Lower leg skin (tissue), 3 donors: ENCODE results near the gene SMC4.

ENCODE experiments used
- CTCF ChIP-seq, 3 donors: fragments of 450-650 bp; IDR thresholded peaks; one replicate each; pipeline ENCODE4 v1.5.1; 2016; ENCODE audit warnings: antibody characterized with exemption in 3 of 3, mild to moderate bottlenecking in 3 of 3, moderate library complexity in 2 of 3
- POLR2A ChIP-seq, 2 donors: fragments of 450-650 bp; IDR thresholded peaks; one replicate each; pipeline ENCODE4 v1.6.1; 2016 to 2017; ENCODE audit warnings: antibody characterized with exemption in 2 of 2, mild to moderate bottlenecking in 1 of 2, moderate library complexity in 1 of 2

GRCh38 chr3:160449636-160450598 lies 50.5 kb downstream of the SMC4 start, which contains the start of gene TRIM59:
- TF ChIP-seq CTCF (IDR thresholded peaks at IDR 0.05): no peak
- TF ChIP-seq POLR2A (IDR thresholded peaks at IDR 0.05): no peak
